COLO668 (cell line): ENCODE data around the gene LRAT.
A peak's percentile ranks its signal among the peaks of the same experiment; 100 is the strongest.
"Not testable (repeated sequence)": the region's sequence is repeated elsewhere in the genome, so short reads cannot be mapped to it uniquely, and the experiment has no call there.

Experiments
- DNase-seq: peaks from one replicate; lab custom pipeline; 2025; ENCODE audit not compliant: unreplicated experiment; lab: John Stamatoyannopoulos, UW

The LRAT gene

DNA sequence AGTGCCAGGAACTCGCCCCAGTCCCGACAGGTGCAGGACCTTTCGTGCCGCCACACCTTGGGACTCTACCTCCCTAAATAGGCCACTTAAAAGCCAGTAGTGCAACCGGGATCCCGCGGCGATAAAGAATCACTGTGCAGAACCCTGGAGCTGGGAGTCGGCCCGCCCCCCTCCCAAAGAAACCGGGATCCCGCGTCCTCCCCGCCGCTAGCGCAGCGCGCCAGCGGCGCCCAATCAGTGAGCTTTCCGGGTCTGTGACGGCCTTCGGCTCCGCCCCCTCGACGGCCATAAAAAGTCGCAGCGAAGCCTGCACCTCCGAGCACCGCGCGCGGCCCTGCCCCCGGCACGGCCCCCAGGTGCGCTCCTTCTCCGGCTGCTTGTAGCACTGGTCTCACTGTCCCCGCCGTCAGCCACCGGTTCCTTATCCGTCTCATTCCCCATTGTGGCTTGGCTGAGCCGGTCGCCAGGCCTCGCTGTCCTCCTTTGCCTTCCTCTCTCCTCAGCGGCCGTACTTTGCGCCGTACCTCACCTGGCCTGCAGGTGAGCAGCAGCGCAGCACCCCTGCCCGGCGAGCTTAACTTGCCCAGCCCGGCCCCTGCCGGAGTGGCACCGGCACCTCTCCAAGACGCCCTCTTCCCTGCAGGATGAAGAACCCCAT is at the start of gene LRAT:
Gene LRAT (plus strand): TSS at position 318 of the 658 bp plus-strand sequence. CDS start 327 bp downstream, at position 645.
- DNase-seq, result peak; percentile 82

DNA sequence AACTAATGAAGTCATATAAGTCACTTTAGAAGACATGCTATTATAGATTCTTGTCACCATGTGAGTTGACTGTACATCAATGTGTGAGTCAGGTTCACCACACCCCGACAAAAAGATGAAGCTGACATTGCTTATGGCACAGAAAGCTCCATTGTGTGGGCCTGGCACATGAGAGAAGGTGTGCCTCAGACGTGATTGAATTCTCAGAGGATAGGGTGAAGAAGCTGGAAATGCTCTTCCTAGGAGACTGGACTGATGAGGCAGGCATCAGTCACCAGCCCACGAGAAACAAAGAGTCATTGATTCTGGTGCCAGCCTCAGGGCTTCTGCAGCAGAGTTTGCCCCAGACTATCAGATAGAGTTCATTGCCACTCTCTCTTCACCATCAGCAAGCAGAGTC is 35.9 kb upstream of the LRAT start:
- DNase-seq, result no peak

DNA sequence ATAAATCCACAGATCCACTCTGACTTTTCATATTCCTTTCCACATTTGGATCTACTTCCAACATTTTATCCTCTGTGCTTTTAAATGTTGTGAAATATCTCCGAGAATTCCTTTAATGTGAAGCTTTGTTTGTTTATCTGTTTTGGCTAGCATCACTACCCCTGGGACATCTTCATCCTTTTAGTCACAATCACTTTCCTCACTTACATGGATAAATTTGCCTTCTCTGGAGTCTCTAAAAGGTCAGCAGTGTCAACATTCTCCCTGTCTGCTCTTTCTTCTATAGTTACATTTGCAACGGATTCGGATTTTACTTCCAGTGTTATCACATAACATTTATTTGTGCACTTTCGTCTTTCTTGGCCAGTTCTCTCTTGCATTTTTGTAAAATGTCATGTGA is 34.2 kb upstream of the LRAT start:
- DNase-seq, result no peak

DNA sequence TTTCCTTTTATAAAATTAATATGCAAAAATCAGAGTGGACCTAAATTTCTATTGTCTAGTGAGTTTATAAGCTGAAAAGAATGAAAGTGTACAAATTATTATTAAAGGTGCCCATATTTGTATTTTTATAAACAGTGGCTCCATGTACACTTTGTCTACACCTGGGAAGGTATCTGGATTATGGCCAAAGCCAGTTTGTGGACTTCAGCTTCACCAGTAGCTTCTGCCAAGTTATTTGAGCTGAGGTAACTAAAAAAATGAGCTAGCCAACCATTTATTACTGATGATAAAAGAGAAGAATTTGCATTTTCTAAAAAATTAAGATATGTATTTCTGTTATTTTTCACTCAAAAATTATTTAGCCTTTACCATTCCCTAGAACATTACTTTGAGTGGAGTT is 32.3 kb upstream of the LRAT start:
- no peak for DNase-seq

DNA sequence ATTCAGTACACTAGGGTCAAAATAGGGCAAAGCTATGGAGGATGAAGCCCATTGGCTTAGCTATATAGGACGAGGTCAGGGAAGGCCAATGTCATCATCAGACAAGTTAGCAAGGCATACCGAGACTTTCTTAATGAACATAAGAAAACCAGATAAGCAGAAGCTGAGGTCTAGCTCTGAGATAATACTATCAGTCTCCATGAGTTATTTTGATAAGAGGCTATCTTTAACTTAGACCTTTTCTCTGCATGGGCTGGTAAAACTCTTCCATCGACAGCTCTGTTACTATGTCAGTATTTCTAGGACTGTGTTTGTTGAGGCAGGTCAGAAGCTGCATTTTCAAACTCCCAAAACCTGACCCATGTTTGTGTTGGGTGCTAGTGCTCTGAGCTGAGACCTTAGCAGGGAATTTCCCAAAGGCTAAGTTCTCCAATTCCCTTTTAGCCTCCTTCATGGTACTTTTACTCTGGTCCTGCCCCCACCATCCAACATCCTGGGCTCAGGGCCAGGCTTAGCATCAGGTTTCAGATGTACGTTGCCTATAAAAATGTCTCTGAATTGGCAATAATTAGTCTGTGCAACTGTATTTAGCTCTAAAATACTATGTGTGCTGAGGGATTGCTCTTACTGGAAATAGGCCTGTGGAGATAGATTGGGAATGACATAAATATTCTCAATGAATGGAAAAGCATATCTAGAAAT is 29.3 kb upstream of the LRAT start:
- DNase-seq, result no peak

DNA sequence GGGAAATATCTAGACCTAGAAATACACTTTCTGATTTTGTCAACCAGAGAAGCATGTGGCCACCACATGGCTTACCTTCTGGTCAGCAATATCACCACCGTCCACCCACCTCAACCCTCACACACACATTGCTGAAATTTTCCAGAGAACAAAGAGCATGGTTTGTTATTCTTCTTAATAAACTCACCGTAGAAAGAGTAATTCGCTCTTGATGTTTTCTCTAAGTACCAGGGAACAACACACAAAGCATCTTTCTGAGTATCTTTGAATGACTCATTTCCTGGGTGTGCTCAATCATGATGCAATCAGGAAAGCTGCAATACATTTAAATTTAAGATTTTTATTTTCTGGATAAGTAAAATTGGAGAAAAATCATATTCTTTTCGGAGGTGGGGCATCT is 24.7 kb upstream of the LRAT start:
- DNase-seq, result no peak

DNA sequence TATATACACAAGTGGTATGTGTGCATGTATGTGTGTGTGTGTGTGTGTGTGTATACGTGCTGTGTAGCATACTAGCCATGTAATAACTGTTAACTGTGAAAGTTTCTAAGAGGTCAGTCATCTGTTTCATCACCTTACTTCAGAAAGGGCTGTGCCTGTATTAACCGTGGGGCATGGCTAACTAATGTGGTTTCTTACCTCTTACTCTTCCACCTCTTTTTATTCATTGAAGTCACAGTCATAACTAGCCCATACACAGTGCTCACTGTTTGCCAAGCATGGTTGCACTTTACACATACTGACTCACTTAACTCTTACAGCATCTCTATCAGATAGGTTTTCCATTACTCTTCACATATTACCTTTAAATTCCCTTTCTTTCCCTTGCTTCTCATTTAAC is 23.7 kb upstream of the LRAT start:
- no peak for DNase-seq

DNA sequence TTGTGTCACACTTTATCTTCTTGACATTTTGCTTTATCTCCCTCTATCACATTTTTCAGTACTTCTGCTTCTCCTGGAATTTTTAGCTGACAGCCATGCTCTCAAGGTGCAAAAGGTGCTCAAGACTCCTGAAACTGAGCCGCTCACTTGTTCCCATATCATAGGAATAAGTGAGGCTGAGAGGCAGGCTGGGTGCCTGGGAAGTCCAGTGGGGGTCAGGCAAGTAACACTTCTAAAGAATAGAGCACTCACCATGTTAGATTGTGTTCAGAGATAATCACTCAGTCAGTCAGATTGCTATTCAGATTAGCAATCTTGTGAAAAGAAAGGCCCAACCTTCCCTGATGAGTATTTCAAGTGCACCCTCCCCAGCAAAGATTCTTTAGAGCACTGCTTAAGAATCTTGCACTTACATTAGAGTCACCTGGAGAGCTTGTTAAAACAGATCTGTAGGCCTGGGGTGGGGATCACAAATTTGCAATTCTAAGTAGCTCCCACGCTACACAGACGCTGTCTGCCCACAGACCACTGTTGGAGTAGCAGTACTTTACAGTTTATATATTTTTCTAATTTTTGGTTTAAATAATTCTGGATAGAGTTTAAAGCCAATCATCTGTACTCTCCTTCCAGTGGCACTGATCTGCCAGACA is 23.1 kb upstream of the LRAT start:
- DNase-seq, result no peak

DNA sequence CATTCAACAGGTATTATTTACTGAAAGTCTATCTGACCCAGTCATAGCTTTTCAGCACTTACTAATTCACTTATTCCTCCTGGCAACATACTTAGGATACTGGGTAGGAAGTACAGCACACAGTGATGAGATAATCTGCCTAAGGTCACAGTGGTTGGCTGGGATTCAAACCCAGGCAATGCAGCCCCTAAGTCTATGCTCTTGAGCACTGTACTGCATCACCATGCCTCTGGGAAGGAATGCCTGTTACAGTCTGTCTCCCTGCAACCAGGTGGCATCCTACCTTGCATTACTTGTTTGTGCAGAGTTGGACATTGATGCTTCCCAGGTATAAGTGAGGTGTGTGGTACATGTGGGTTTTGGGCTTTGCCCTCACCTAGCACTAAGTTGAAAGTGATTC is 21.5 kb upstream of the LRAT start:
- no peak for DNase-seq

DNA sequence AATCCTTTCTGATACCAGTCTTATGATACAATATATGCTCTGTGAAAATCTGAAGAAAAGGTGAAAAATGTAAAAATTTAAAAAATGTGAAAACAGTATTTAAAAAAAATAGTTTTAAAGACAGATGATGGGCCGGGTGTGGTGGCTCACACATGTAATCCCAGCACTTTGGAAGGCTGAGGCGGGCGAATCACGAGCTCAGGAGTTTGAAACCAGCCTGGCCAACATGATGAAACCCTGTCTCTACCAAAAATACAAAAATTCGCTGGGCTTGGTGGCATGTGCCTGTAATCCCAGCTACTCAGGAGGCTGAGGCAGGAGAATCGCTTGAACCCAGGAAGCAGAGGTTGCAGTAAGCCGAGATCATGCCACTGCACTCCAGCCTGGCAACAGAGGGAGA is 20.2 kb upstream of the LRAT start:
- DNase-seq, result not testable (repeated sequence)

DNA sequence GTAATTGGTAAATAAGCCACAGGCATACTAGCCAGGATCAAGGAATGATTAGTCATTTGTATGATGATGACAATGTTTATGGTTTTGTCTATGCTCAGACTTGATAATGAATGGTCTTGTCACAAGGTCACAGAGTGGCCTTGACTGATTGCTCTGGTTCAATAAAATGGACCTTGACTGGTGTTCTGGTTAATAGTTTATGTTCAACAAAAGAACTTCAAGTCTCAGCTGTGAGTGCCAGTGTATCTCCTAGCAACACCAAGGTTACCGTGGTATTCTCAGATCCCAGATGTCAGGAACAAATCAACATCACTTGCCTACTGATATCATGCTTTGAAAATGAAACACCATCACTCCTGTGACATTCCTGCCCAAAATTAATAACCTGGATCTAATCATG is 16.3 kb upstream of the LRAT start:
- DNase-seq, result no peak

DNA sequence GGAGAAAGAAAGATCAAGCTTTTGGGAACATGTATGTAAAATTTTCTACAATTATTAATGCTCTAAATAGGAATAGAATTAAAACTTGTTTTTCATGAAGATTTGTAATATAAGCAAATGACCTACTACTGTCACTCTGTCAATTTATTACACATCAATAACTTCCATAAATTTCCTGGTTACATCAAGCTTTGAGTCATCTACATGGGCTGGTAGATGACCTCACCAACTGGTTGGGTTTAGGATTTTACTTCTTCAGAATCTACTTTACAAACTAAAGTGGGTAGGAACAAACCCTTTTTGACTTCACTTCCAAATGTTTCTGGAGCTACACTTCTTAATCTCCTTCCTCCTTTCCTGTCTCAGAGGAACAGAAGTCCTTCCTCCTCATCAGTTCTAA is 12.0 kb upstream of the LRAT start:
- no peak for DNase-seq

DNA sequence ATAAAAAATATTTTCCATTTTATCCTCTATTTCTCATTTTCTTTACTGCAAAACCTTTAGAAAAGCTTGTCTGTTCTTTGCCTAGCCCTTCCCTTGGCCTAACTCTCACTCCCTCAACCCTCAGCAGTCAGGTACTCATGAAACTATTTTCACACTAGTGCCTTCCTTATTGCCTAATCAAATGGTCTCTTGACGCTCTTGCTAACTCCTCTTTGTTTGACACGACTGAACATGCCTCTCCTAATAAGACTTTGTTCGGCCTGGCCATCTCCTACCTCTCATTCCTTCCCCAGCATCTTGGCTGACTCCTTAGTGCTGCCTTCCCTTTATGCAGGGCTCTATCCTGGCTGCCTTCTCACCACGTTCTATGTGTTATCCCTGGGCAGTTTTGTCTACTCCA is 11.1 kb upstream of the LRAT start:
- DNase-seq, result no peak

DNA sequence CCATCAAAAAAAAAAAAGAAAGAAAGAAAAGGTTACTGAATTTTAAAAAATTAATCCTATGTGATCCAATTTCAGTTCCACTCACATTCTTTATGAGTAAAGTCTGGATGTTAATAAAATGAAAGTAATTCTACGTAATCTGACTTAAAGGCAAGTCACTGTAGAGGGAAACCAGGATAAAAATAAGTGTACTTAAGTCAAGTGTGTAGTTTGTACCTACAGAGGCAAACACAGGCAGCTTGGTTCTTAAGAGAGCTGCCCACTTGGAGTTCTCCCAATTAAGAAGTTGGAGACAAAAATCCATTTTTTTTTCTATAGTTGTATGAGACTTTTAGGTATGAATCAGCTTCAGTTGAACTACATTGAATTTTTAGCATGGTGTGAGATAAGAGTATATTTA is 7.0 kb upstream of the LRAT start:
- no peak for DNase-seq

DNA sequence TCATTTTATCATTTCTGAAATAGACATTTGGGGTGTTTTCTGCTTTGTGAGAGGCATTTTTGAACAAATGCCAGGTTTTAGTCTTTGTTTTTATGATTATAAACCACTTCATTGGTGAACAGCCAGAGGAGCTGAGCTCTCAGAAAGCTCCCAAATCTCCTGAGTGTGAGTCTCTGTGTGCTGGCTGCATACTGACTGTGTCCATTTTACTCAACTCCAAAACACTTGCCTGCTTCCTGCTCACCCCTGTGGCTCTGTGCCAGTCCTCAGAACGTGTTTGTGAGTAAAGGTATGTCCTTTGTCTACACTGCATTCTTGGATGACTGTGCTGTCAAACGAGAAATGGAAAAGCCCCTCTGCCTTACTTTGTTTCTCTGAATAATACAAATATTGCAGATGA is 5.4 kb upstream of the LRAT start:
- DNase-seq, result no peak

DNA sequence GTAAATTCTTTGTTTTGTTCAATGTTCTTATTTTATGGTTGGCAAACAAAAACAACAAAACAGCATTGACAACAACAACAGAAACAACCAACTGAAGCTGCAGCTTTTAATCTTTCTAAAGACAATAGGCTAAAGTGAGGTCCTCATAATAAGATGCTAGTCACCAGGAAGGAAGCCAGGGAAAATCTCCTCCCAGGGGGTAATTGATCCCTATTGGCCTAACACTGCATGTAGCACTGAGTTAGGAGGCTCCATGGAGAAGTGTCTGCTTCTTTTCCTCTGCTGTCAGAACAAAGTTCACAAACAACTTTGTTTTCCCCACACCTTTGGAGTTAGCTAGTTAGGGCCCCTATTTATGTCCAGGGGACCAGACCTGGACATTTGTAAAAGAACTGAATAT is 4.7 kb upstream of the LRAT start:
- DNase-seq, result no peak

DNA sequence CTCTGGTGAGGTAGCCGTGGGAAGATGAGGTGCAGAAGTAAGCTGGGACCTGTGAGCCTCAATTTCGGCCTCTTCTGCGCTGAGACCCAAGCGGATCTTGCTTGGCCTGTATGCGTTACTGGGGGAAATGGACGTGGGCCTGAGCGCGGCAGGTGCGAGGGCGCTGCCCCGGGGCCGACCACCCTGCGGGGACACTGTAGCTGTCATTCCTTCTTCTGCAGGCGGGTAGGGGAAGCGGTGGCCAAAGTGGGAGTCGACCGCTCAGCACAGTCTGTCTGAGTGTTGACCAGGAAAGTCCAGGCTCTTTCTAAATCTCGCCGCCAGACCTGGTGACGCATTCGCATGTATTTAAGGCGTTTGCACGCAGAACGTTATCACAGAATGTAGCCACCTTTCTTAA is 3.3 kb upstream of the LRAT start:
- no peak for DNase-seq

DNA sequence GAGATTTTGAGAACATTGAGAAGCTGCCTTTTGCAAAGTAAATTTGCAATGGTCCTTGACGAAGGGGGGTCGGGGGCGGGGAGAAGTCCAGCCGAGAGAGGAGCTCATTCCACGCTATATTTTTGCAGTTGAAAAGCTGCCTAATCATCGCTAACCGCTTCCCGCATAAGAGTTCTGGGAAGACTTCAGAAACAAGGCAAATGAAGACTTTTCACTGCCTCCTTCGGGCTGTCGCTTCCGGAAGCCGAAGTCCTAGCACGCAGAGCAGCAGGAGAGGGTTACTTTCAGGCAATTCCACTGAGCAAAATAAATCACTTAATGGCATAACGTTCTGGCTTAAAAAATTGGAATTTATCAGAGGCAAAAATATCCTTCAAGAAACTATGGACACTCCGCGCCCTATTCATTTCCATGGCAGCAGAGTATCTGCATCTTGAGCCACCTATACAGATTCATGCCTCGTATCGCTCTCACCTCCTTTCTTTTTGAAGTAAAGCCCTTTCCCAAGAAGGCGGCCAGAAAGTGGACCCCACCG is 2.6 kb upstream of the LRAT start:
- DNase-seq, result no peak

DNA sequence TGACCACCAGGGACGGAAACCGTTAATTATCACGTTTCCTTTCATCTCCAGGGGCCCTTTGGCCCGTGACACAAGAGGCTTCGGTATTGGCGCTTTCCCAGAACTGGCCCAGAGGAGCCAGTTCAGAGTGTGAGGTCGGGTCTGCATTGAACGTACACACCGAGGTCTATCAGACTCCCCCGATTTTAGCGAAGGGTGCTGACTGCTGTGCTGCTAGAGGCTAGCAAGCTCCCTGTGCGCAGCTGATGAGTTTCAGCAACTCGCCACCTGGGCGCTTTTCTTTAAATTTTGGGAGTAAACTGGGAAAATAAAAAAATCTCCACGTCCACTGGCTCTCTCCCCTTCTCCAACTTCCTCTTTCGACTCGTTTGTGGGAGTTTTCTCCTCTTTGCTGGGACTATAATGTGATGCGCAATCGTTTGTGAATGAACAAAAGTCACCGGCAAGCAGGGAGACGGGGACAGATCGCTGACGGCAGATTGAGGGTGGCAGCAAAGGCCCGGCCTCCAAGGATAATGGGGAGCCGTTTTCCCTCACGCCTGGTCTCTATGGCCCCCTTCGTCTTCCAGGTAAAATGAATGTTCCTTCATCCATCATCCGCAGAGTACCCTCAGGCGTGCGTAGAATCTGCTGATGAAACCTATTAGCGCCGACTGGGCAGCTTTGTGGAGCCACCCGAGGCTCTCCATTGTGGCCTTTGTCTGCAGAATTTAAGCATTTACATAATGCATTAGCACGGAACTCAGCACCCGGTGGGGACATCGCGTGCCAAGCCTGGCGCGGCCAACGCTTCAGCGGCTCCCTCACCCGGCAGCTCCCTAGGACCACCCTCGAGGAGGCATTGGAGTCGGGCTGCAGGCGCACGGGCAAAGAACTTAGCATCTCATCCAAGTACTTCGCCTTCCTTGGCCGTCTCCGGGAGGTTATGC is 1.6 kb upstream of the LRAT start:
- DNase-seq, result peak; percentile 26

DNA sequence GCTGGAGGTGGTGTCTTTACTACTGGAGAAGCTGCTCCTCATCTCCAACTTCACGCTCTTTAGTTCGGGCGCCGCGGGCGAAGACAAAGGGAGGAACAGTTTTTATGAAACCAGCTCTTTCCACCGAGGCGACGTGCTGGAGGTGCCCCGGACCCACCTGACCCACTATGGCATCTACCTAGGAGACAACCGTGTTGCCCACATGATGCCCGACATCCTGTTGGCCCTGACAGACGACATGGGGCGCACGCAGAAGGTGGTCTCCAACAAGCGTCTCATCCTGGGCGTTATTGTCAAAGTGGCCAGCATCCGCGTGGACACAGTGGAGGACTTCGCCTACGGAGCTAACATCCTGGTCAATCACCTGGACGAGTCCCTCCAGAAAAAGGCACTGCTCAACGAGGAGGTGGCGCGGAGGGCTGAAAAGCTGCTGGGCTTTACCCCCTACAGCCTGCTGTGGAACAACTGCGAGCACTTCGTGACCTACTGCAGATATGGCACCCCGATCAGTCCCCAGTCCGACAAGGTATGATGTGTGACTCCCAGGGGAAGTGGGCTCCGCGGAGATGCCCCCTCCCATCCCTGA is 634 bp downstream of the LRAT start:
- no peak for DNase-seq

DNA sequence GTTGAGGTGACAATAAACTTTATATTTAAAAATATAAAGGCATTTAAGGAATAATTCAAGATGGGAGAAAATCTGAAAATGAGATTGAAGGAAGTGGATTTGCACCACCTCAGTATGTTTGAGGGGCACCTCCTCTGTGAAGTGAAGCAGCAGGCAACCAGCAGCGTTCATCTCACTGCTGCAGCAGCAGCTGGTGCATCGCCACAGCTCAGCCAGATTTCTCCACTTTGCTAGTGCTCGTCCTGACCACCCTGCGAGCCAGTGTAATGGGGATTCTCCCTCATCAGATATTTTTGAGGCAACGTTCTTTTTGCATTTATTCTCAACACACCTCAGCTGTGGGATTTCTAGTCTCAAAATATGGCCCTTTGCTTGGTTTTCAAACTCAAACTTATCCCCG is 13.9 kb downstream of the LRAT start:
- no peak for DNase-seq
